ENCODE results near the gene PXK. TPM values are rescaled to one million over a fixed set of nuclear protein-coding genes. Genes with fewer than 3 reads are reported as not detected.

The PXK gene
- total RNA-seq, 3 donors from 2014 or later (not counting 1 experiment from before 2014, with no cell fraction given), result 42.1 to 53.8 (median 48.9) TPM

DNA sequence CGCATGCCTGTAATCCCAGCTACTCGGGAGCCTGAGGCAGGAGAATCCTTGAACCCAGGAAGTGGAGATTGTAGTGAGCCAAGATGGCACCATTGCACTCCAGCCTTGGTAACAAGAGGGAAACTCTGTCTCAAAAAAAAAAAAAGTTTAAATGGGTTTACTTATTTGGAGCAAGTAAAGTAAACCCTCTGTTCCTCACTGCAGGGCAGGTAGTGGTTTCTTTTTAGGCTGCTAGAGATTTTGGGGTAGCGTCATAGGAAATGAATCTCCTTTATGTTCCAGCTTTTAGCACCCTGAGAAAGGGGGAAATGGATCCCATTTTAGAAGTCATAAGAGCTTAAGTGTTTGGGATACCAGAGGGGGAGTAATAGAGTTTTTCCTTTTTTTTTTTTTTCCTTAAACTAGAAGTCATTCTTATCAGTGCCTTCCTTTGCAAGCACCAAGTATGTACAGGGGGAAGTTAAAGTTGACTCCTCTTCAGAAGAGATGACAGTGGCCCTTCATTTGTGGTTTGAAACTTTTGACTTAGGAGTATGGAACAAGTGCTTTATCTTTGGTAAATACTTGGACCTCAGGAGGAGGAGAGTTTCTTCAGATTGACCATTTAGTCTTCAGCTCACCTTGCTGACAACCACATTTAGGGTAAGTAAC, 8.0 kb downstream of the PXK start:
- TF ChIP-seq CTCF (IDR thresholded peaks at IDR 0.05), result no peak
- Mint-ChIP-seq H3K27me3 (ENCODE audit: low read depth in 2 of 2) (no peaks in the 10 kb centered on the region), H3K36me3 (no peaks in the 10 kb centered on the region), H3K4me3 (no peak overlapping the region), H3K4me1 (peaks cover 15 to 16% of the 10 kb centered on the region in 2 donors), H3K27ac (no peak overlapping the region), H3K9me3 (no peaks in the 10 kb centered on the region)
- DNase-seq (no peak), ATAC-seq (no peak)
- WGBS (ENCODE audit: insufficient coverage), result 93% methylated on average over 3 of the region's 3 CpGs
- peaks cover 12% of the 10 kb centered on the region for H3K36me3 ChIP-seq (ENCODE audit: control insufficient read depth, insufficient read depth, low read length)
- no peaks in the 10 kb centered on the region for H3K27me3 ChIP-seq (ENCODE audit: control insufficient read depth, insufficient read depth, low read length)
- no peak overlapping the region for H3K27ac ChIP-seq (ENCODE audit: low read length)
- intact Hi-C loops (cut with micrococcal nuclease), result no loop called here
- H3K9me3 ChIP-seq (ENCODE audit: control insufficient read depth, insufficient read depth, low read length), result no peaks in the 10 kb centered on the region
- H3K4me1 ChIP-seq (ENCODE audit: control insufficient read depth, insufficient read depth, low read length), result no peaks in the 10 kb centered on the region
- H3K4me3 ChIP-seq (ENCODE audit: low read length), result no peak overlapping the region

GRCh38 chr3:58341376-58341775, 8.7 kb downstream of the PXK start:
- no peak for TF ChIP-seq CTCF (IDR thresholded peaks at IDR 0.05)
- no peaks in the 10 kb centered on the region for H3K9me3 Mint-ChIP-seq
- 91% methylated on average over 3 of the region's 3 CpGs for WGBS (ENCODE audit: insufficient coverage)
- H3K27me3 Mint-ChIP-seq (ENCODE audit: low read depth in 2 of 2), result no peaks in the 10 kb centered on the region
- H3K9me3 ChIP-seq (ENCODE audit: control insufficient read depth, insufficient read depth, low read length), result no peaks in the 10 kb centered on the region
- no peaks in the 10 kb centered on the region for H3K27me3 ChIP-seq (ENCODE audit: control insufficient read depth, insufficient read depth, low read length)
- no peak overlapping the region for H3K27ac Mint-ChIP-seq
- H3K36me3 Mint-ChIP-seq, result no peaks in the 10 kb centered on the region
- ATAC-seq (no peak), DNase-seq (no peak)
- H3K4me1 Mint-ChIP-seq, result peaks cover 15 to 16% of the 10 kb centered on the region in 2 donors
- intact Hi-C loops (cut with micrococcal nuclease), result no loop called here
- H3K4me3 ChIP-seq (ENCODE audit: low read length), result no peak overlapping the region
- H3K27ac ChIP-seq (ENCODE audit: low read length), result no peak overlapping the region
- H3K36me3 ChIP-seq (ENCODE audit: control insufficient read depth, insufficient read depth, low read length), result peaks cover 12% of the 10 kb centered on the region
- no peaks in the 10 kb centered on the region for H3K4me1 ChIP-seq (ENCODE audit: control insufficient read depth, insufficient read depth, low read length)
- H3K4me3 Mint-ChIP-seq, result no peak overlapping the region

- Mint-ChIP-seq H3K36me3 (no peaks in the 10 kb centered on the region), H3K9me3 (no peaks in the 10 kb centered on the region), H3K27me3 (ENCODE audit: low read depth in 2 of 2) (no peaks in the 10 kb centered on the region), H3K27ac (no peak overlapping the region), H3K4me1 (peaks cover 13 to 21% of the 10 kb centered on the region in 2 donors), H3K4me3 (no peak overlapping the region)
- intact Hi-C loops (cut with micrococcal nuclease), result no loop called here
- Histone ChIP-seq H3K9me3 (ENCODE audit: control insufficient read depth, insufficient read depth, low read length) (no peaks in the 10 kb centered on the region), H3K27me3 (ENCODE audit: control insufficient read depth, insufficient read depth, low read length) (no peaks in the 10 kb centered on the region), H3K36me3 (ENCODE audit: control insufficient read depth, insufficient read depth, low read length) (peaks cover 12% of the 10 kb centered on the region), H3K4me3 (ENCODE audit: low read length) (no peak overlapping the region), H3K4me1 (ENCODE audit: control insufficient read depth, insufficient read depth, low read length) (no peaks in the 10 kb centered on the region), H3K27ac (ENCODE audit: low read length) (no peak overlapping the region)
- ATAC-seq, result no peak
- no peak for DNase-seq
- WGBS (ENCODE audit: insufficient coverage), result 94% methylated on average over 4 of the region's 5 CpGs
- TF ChIP-seq CTCF (IDR thresholded peaks at IDR 0.05), result no peak
These were observed 10.0 kb downstream of the PXK start for GRCh38 chr3:58342676-58343075.

GRCh38 chr3:58345457-58345856, 12.8 kb downstream of the PXK start:
- peak overlapping the region in 1 of 2 donors; percentile 54 for H3K27ac Mint-ChIP-seq
- peaks cover 18% of the 10 kb centered on the region for H3K4me1 ChIP-seq (ENCODE audit: control insufficient read depth, insufficient read depth, low read length)
- H3K9me3 ChIP-seq (ENCODE audit: control insufficient read depth, insufficient read depth, low read length), result no peaks in the 10 kb centered on the region

More at GRCh38 chr3:58345457-58345856, 12.8 kb downstream of the PXK start:
- Mint-ChIP-seq H3K9me3 (no peaks in the 10 kb centered on the region), H3K36me3 (no peaks in the 10 kb centered on the region), H3K4me3 (no peak overlapping the region), H3K4me1 (peaks cover 25 to 34% of the 10 kb centered on the region in 2 donors), H3K27me3 (ENCODE audit: low read depth in 2 of 2) (no peaks in the 10 kb centered on the region)
- no peak for DNase-seq
- Histone ChIP-seq H3K36me3 (ENCODE audit: control insufficient read depth, insufficient read depth, low read length) (peaks cover 12% of the 10 kb centered on the region), H3K4me3 (ENCODE audit: low read length) (no peak overlapping the region), H3K27me3 (ENCODE audit: control insufficient read depth, insufficient read depth, low read length) (no peaks in the 10 kb centered on the region), H3K27ac (ENCODE audit: low read length) (no peak overlapping the region)
- WGBS (ENCODE audit: insufficient coverage), result 90% methylated on average over 2 of the region's 4 CpGs
- TF ChIP-seq CTCF (IDR thresholded peaks at IDR 0.05), result no peak
- intact Hi-C loops (cut with micrococcal nuclease), result no loop called here
- ATAC-seq, result no peak
